ENCODE measurements around the gene TNXB.

TNXB gene

GRCh38 chr6:32115623-32116022 lies 6.5 kb upstream of the TNXB start:
- no peak for TF ChIP-seq CTCF (IDR thresholded peaks at IDR 0.05; ENCODE audit: low read depth, low read length, missing control alignments)
- no peak for DNase-seq (ENCODE audit: low read depth)
- H3K4me3 ChIP-seq (ENCODE audit: low read depth, low read length) = no peak overlapping the region

- no peak overlapping the region for H3K4me3 ChIP-seq (ENCODE audit: low read depth, low read length)
- DNase-seq (ENCODE audit: low read depth) = no peak
- no peak for TF ChIP-seq CTCF (IDR thresholded peaks at IDR 0.05; ENCODE audit: low read depth, low read length, missing control alignments)
Measured at GRCh38 chr6:32114796-32115195, 5.7 kb upstream of the TNXB start.

- H3K4me3 ChIP-seq (ENCODE audit: low read depth, low read length) = no peak overlapping the region
- TF ChIP-seq CTCF (IDR thresholded peaks at IDR 0.05; ENCODE audit: low read depth, low read length, missing control alignments) = no peak
- no peak for DNase-seq (ENCODE audit: low read depth)
Measured at GRCh38 chr6:32113386-32114352, 4.5 kb upstream of the TNXB start.

GRCh38 chr6:32112431-32112980 lies 3.4 kb upstream of the TNXB start:
- DNase-seq (ENCODE audit: low read depth) = no peak
- TF ChIP-seq CTCF (IDR thresholded peaks at IDR 0.05; ENCODE audit: low read depth, low read length, missing control alignments) = no peak

GRCh38 chr6:32111424-32112066 lies 2.4 kb upstream of the TNXB start:
- no peak for TF ChIP-seq CTCF (IDR thresholded peaks at IDR 0.05; ENCODE audit: low read depth, low read length, missing control alignments)
- DNase-seq (ENCODE audit: low read depth) = no peak
- no peak overlapping the region for H3K4me3 ChIP-seq (ENCODE audit: low read depth, low read length)

More at GRCh38 chr6:32112431-32112980, 3.4 kb upstream of the TNXB start:
- no peak overlapping the region for H3K4me3 ChIP-seq (ENCODE audit: low read depth, low read length)

DNA sequence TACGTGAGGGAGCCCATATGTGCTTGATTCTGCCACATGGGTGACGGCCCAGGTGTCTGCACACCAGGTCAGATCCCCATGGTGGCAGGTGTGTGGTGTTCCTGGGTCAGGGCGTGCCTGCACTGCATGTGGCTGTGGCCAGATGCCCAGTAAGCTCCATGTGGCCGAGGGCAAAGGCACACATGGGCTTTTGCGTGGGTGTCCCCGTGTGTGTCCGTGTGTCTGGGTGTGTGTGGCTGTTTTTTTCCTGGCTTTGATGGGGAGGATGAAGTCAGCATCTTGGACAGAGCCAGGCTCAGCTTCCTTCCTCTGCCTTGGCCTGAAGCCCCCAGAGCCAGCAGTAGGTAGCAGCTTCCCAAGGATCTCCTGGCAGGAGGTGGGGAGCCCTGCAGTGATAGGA lies 1.5 kb upstream of the TNXB start:
- DNase-seq (ENCODE audit: low read depth) = no peak
- TF ChIP-seq CTCF (IDR thresholded peaks at IDR 0.05; ENCODE audit: low read depth, low read length, missing control alignments) = no peak
- no peak overlapping the region for H3K4me3 ChIP-seq (ENCODE audit: low read depth, low read length)

All from GM12864 (cell line).